HCT116 (cell line): ENCODE data around the gene LPAR2. TPM values are rescaled to one million over a fixed set of nuclear protein-coding genes. Genes with fewer than 3 reads are reported as not detected.
A peak's percentile ranks its signal among the peaks of the same experiment; 100 is the strongest.

Experiments used
- ATAC-seq: fragments of 200-7000 bp; cut with Tn5 transposase; 2 replicates; pipeline ENCODE4 v1.9.1; 2020; ENCODE audit warnings: mild to moderate bottlenecking, moderate library complexity
- BruUV-seq: library from RNA; stranded (reverse); fragments of 400-500 nt; replicated peaks from 2 replicates; lab custom pipeline; 2021; lab: Mats Ljungman, UMichigan
- CTCF ChIA-PET: fragments of 300-600 bp; sonication (Branson Sonifier 250); formaldehyde crosslinking; loops from one replicate; lab custom pipeline; 2021; ENCODE audit warnings: antibody characterized with exemption; lab: Charles Lee
- POLR2A ChIA-PET: fragments of 300-600, 350-600 bp; sonication (Branson Sonifier 250); formaldehyde crosslinking; loops from one replicate; lab custom pipeline; 2021; ENCODE audit warnings: antibody characterized with exemption; lab: Charles Lee
- RAD21 ChIA-PET, 2 experiments: fragments of 300-600 bp; sonication (Branson Sonifier 250); formaldehyde crosslinking; loops; one replicate each; lab custom pipeline; 2023; ENCODE audit warnings: low total read pairs in 2 of 2; ENCODE audit not compliant: uncharacterized antibody in 2 of 2, unreplicated experiment in 2 of 2, low non-redundant PET in 1 of 2; lab: Charles Lee
- DNase-seq: peaks from one replicate; pipeline ENCODE4 v3.0.0-alpha.2; 2010; ENCODE audit warnings: low read depth, low spot score
- H2AFZ ChIP-seq: fragments of 200-600 bp; shearing (Covaris generic), sonication (generic); 2 replicates; pipeline ENCODE4 v1.6.1; 2017; ENCODE audit warnings: low read depth, mixed run types, mixed read lengths, antibody characterized with exemption, low read length; ENCODE audit not compliant: poor library complexity, severe bottlenecking
- H3K27ac ChIP-seq: 2 replicates; pipeline ENCODE4 v1.5.1; 2012; ENCODE audit warnings: low read depth, low read length
- H3K27me3 ChIP-seq: fragments of 200-600 bp; sonication (generic); 2 replicates; pipeline ENCODE4 v1.6.1; 2016; ENCODE audit warnings: mixed run types, low read length, mixed read lengths; ENCODE audit not compliant: insufficient read depth
- H3K36me3 ChIP-seq, 2 experiments: fragments of 200-500 bp in 1 of 2; fragments of 200-600 bp in 1 of 2; sonication (Bioruptor generic) in 1 of 2; sonication (generic) in 1 of 2; 2 replicates each; pipeline versions ENCODE4 v1.5.1 to v1.6.1; 2014 to 2016; ENCODE audit warnings: low read length in 2 of 2, inconsistent platforms in 1 of 2, mixed read lengths in 1 of 2, mixed run types in 1 of 2; ENCODE audit not compliant: insufficient read depth in 2 of 2, control insufficient read depth in 1 of 2
- H3K4me1 ChIP-seq, 2 experiments: fragments of 200-600 bp in 1 of 2; sonication (generic) in 1 of 2; 2 replicates each; pipeline versions ENCODE4 v1.5.1 to v1.6.1; 2012 to 2017; ENCODE audit warnings: low read length in 2 of 2, inconsistent platforms in 1 of 2, mild to moderate bottlenecking in 1 of 2, mixed read lengths in 1 of 2, mixed run types in 1 of 2, moderate library complexity in 1 of 2; ENCODE audit not compliant: insufficient read depth in 2 of 2, control insufficient read depth in 1 of 2
- H3K4me2 ChIP-seq: fragments of 200-600 bp; sonication (generic); 2 replicates; pipeline ENCODE4 v1.6.1; 2017; ENCODE audit warnings: mixed run types, low read length, mixed read lengths
- H3K4me3 ChIP-seq, 2 experiments: fragments of 200-600 bp in 1 of 2; sonication (generic) in 1 of 2; replicated peaks in 1 of 2; 2 replicates each; pipeline ENCODE4 v1.5.1; 2011 to 2016; ENCODE audit warnings: low read length in 2 of 2, control low read depth in 1 of 2, low read depth in 1 of 2, mild to moderate bottlenecking in 1 of 2, mixed read lengths in 1 of 2, mixed run types in 1 of 2
- H3K79me2 ChIP-seq: fragments of 200-600 bp; sonication (generic); 2 replicates; pipeline ENCODE4 v1.6.1; 2017; ENCODE audit warnings: mild to moderate bottlenecking, mixed run types, low read length, moderate library complexity, mixed read lengths; ENCODE audit not compliant: insufficient read depth
- H3K9ac ChIP-seq: fragments of 200-600 bp; sonication (generic); 2 replicates; pipeline ENCODE4 v1.6.1; 2016; ENCODE audit warnings: low read length, mixed read lengths
- H3K9me2 ChIP-seq: fragments of 200-600 bp; sonication (generic), shearing (Covaris generic); 2 replicates; pipeline ENCODE4 v1.6.1; 2017; ENCODE audit warnings: mixed run types, mild to moderate bottlenecking, moderate library complexity; ENCODE audit not compliant: insufficient read depth
- H3K9me3 ChIP-seq, 2 experiments: fragments of 200-500 bp in 1 of 2; fragments of 200-600 bp in 1 of 2; sonication (Bioruptor generic) in 1 of 2; sonication (generic) in 1 of 2; 2 replicates each; pipeline ENCODE4 v1.6.1; 2014 to 2017; ENCODE audit warnings: low read length in 2 of 2, mixed read lengths in 2 of 2, inconsistent platforms in 1 of 2, low read depth in 1 of 2, mild to moderate bottlenecking in 1 of 2, mixed run types in 1 of 2, moderate library complexity in 1 of 2; ENCODE audit not compliant: control insufficient read depth in 1 of 2, insufficient read depth in 1 of 2
- H4K20me1 ChIP-seq: fragments of 200-600 bp; sonication (generic), shearing (Covaris generic); 2 replicates; pipeline ENCODE4 v1.6.1; 2017; ENCODE audit warnings: mixed run types, mild to moderate bottlenecking, moderate library complexity; ENCODE audit not compliant: insufficient read depth
- ATF3 ChIP-seq: IDR thresholded peaks from 2 replicates; pipeline ENCODE4 v1.6.1; 2012
- CBX3 ChIP-seq: IDR thresholded peaks from 2 replicates; pipeline ENCODE4 v1.6.1; 2012; ENCODE audit warnings: low read depth
- CTCF ChIP-seq, 3 experiments: fragments of 200-600 bp in 1 of 3; sonication (generic) in 1 of 3; IDR thresholded peaks in 2 of 3; conservative IDR thresholded peaks in 1 of 3; 2 replicates each; pipeline ENCODE4 v1.5.1; 2012 to 2017; ENCODE audit warnings: low read depth in 2 of 3, low read length in 2 of 3, antibody characterized with exemption in 1 of 3, borderline replicate concordance in 1 of 3, control low read depth in 1 of 3, mild to moderate bottlenecking in 1 of 3, mixed read lengths in 1 of 3, mixed run types in 1 of 3, moderate library complexity in 1 of 3; ENCODE audit not compliant: insufficient read depth in 1 of 3
- EGR1 ChIP-seq: IDR thresholded peaks from 2 replicates; pipeline ENCODE4 v1.6.1; 2012; ENCODE audit warnings: low read depth
- ELF1 ChIP-seq: IDR thresholded peaks from 2 replicates; pipeline ENCODE4 v1.6.1; 2012; ENCODE audit warnings: low read depth, borderline replicate concordance
- JUND ChIP-seq: IDR thresholded peaks from 2 replicates; pipeline ENCODE4 v1.6.1; 2012
- POLR2A ChIP-seq: IDR thresholded peaks from 2 replicates; pipeline ENCODE4 v1.7.0; 2011; ENCODE audit warnings: borderline replicate concordance; ENCODE audit not compliant: insufficient read depth, insufficient read length; ENCODE audit errors: extremely low read depth
- POLR2AphosphoS5 ChIP-seq: IDR thresholded peaks from 2 replicates; pipeline ENCODE4 v1.6.1; 2011; ENCODE audit warnings: mild to moderate bottlenecking, low read depth, low read length, moderate library complexity
- RAD21 ChIP-seq: IDR thresholded peaks from 2 replicates; pipeline ENCODE4 v1.6.1; 2012; ENCODE audit warnings: low read depth, mild to moderate bottlenecking
- intact Hi-C: fragments of 100-400 bp; cut with micrococcal nuclease; formaldehyde crosslinking; loops from 2 replicates; pipeline ENCODE4 v1.10.0; 2022
- total RNA-seq: library from RNA; stranded (reverse); gene quantifications from one replicate; pipeline ENCODE4 v1.2.1, GENCODE V29; 2021; ENCODE audit not compliant: unreplicated experiment

LPAR2 gene
- total RNA-seq, 1 experiment from 2014 or later = 28.2 TPM

GRCh38 chr19:19643158-19644053, 15.4 kb upstream of the LPAR2 start, which contains the start of gene GMIP:
TSS of gene GMIP (minus strand) at chr19:19643657. CDS start at chr19:19643529, 128 bp downstream.
- H2AFZ ChIP-seq = no peak within 1 kb of the TSS
- H4K20me1 ChIP-seq = no peaks in the 10 kb centered on the region
- DNase-seq (peak; percentile 36), ATAC-seq (peak; percentile 90)
- peak within 1 kb of the TSS; percentile 83 for H3K9ac ChIP-seq
- H3K4me1 ChIP-seq = peaks cover 0 to 14% of the 10 kb centered on the region in 2 experiments; a peak in 2 of 4 replicates
- H3K9me2 ChIP-seq = no peaks in the 10 kb centered on the region
- peak within 1 kb of the TSS; percentile 75 for H3K27ac ChIP-seq
- no peaks in the 10 kb centered on the region for H3K79me2 ChIP-seq
- H3K27me3 ChIP-seq = no peaks in the 10 kb centered on the region
- peaks cover 11 to 22% of the 10 kb centered on the region in 2 experiments; a peak in 3 of 4 replicates for H3K36me3 ChIP-seq
- TF ChIP-seq JUND = no peak
- peak; percentile 76 for TF ChIP-seq POLR2AphosphoS5
- TF ChIP-seq ELF1 = no peak
- peak; percentile 42 for TF ChIP-seq POLR2A
- no peak for TF ChIP-seq ATF3
- TF ChIP-seq RAD21 = peak; percentile 88
- TF ChIP-seq CTCF (IDR thresholded peaks at IDR 0.05 in 2 of 3, conservative IDR thresholded peaks at IDR 0.05 in 1 of 3; ENCODE audit: borderline replicate concordance in 1 of 3, insufficient read depth in 1 of 3, low read depth in 2 of 3, low read length in 2 of 3) = peak; percentile 80 to 93 (median 84)
- peak; percentile 64; the same call in 1 of the 2 replicates for TF ChIP-seq EGR1
- no peak for TF ChIP-seq CBX3
- TF ChIP-seq, all 23 proteins: peak for 5
- intact Hi-C loops = loop anchor here (1.0 kb wide), 1 partner anchor 111 kb away; no protein-coding TSS in a partner anchor
- peak within 1 kb of the TSS; percentile 99 for H3K4me2 ChIP-seq
- ChIA-PET POLR2A (no interaction called here), CTCF (interaction anchor here (0.7 to 1.7 kb wide), 3 partner anchors 89 to 127 kb away, joined by 3 to 21 read pairs (median 4); partner anchors contain the start of gene NDUFA13), RAD21 (interaction anchor here in 1 of 2 experiments (0.9 kb wide), 1 partner anchor 65 kb away, joined by 3 read pairs; no protein-coding TSS in a partner anchor)
- H3K4me3 ChIP-seq = peak within 1 kb of the TSS; percentile 85 to 94
- no peaks in the 10 kb centered on the region for H3K9me3 ChIP-seq
- BruUV-seq = no TSS peak
